HepG2 (cell line): ENCODE results near the gene STYX. TPM values are rescaled to one million over a fixed set of nuclear protein-coding genes. Genes with fewer than 3 reads are reported as not detected.
A peak's percentile ranks its signal among the peaks of the same experiment; 100 is the strongest.

Source experiments
- CERS6 ChIP-seq: sonication (generic); formaldehyde crosslinking; IDR thresholded peaks from 2 replicates; pipeline ENCODE4 v1.5.0; 2020; ENCODE audit warnings: missing genetic modification reagents
- DPF2 ChIP-seq: sonication (generic); formaldehyde crosslinking; IDR thresholded peaks from 2 replicates; pipeline ENCODE4 v1.4.0; 2020; ENCODE audit warnings: mild to moderate bottlenecking, low read depth, missing genetic modification reagents, borderline replicate concordance
- HNRNPH1 ChIP-seq: fragments of 200-400 bp; formaldehyde crosslinking; optimal IDR thresholded peaks from 2 replicates; pipeline ENCODE3; 2017; ENCODE audit warnings: mild to moderate bottlenecking, low read depth, low read length
- HNRNPLL ChIP-seq: fragments of 200-400 bp; formaldehyde crosslinking; IDR thresholded peaks from 2 replicates; pipeline ENCODE4 v1.6.1; 2017; ENCODE audit warnings: mild to moderate bottlenecking, low read depth, low read length; ENCODE audit not compliant: poor library complexity, severe bottlenecking
- HOXD1 ChIP-seq: sonication (generic); formaldehyde crosslinking; IDR thresholded peaks from 2 replicates; pipeline ENCODE4 v1.5.0; 2020; ENCODE audit warnings: missing genetic modification reagents
- JUN ChIP-seq: sonication (generic); formaldehyde crosslinking; IDR thresholded peaks from 2 replicates; pipeline ENCODE4 v1.4.0; 2020; ENCODE audit warnings: mild to moderate bottlenecking, missing genetic modification reagents
- PAWR ChIP-seq: sonication (generic); formaldehyde crosslinking; IDR thresholded peaks from 2 replicates; pipeline ENCODE4 v1.4.0; 2020; ENCODE audit warnings: missing genetic modification reagents, mild to moderate bottlenecking, borderline replicate concordance
- SOX13 ChIP-seq, 3 experiments: fragments of 450-650 bp in 1 of 3; sonication (generic) in 1 of 3; formaldehyde crosslinking in 1 of 3; IDR thresholded peaks in 2 of 3; conservative IDR thresholded peaks in 1 of 3; 2 replicates each; pipeline versions ENCODE4 v1.5.0 to v1.6.1; 2016 to 2020; ENCODE audit warnings: antibody characterized with exemption in 1 of 3, mild to moderate bottlenecking in 1 of 3, missing compliant biosample characterization in 1 of 3, missing genetic modification reagents in 1 of 3, moderate library complexity in 1 of 3
- SP5 ChIP-seq: IDR thresholded peaks from 2 replicates; pipeline ENCODE4 v1.6.1; 2016; ENCODE audit warnings: low read depth, borderline replicate concordance
- TFDP1 ChIP-seq: IDR thresholded peaks from 2 replicates; pipeline ENCODE4 v1.6.1; 2016; ENCODE audit warnings: missing compliant biosample characterization, missing genetic modification reagents, borderline replicate concordance
- TOE1 ChIP-seq: sonication (generic); formaldehyde crosslinking; IDR thresholded peaks from 2 replicates; pipeline ENCODE4 v1.4.0; 2020; ENCODE audit warnings: mild to moderate bottlenecking, missing genetic modification reagents
- ZBTB20 ChIP-seq: sonication (generic); formaldehyde crosslinking; IDR thresholded peaks from 2 replicates; pipeline ENCODE4 v1.8.1; 2023; ENCODE audit warnings: missing genetic modification reagents, low read depth, mild to moderate bottlenecking, borderline replicate concordance
- ZBTB46 ChIP-seq: sonication (generic); formaldehyde crosslinking; IDR thresholded peaks from 2 replicates; pipeline ENCODE4 v1.4.0; 2020; ENCODE audit warnings: mild to moderate bottlenecking, missing genetic modification reagents, borderline replicate concordance
- ZFP91 ChIP-seq: sonication (generic); formaldehyde crosslinking; IDR thresholded peaks from 2 replicates; pipeline ENCODE4 v1.9.0; 2022; ENCODE audit warnings: missing genetic modification reagents, mild to moderate bottlenecking, borderline replicate concordance
- ZFX ChIP-seq: sonication (generic); formaldehyde crosslinking; IDR thresholded peaks from 2 replicates; pipeline ENCODE4 v1.4.0; 2020; ENCODE audit warnings: mild to moderate bottlenecking, low read depth, missing genetic modification reagents, moderate library complexity
- ZGPAT ChIP-seq: IDR thresholded peaks from 2 replicates; pipeline ENCODE4 v1.6.1; 2016; ENCODE audit warnings: mild to moderate bottlenecking
- ZKSCAN1 ChIP-seq: fragments of 150-350 bp; IDR thresholded peaks from 2 replicates; pipeline ENCODE4 v1.6.1; 2014; ENCODE audit warnings: low read length
- ZNF224 ChIP-seq: sonication (generic); formaldehyde crosslinking; IDR thresholded peaks from 2 replicates; pipeline ENCODE4 v1.5.0; 2020; ENCODE audit warnings: mild to moderate bottlenecking, missing genetic modification reagents
- ZNF232 ChIP-seq: sonication (generic); formaldehyde crosslinking; IDR thresholded peaks from 2 replicates; pipeline ENCODE4 v1.4.0; 2020; ENCODE audit warnings: missing genetic modification reagents, borderline replicate concordance
- ZNF30 ChIP-seq: sonication (generic); formaldehyde crosslinking; IDR thresholded peaks from 2 replicates; pipeline ENCODE4 v1.5.0; 2020; ENCODE audit warnings: mild to moderate bottlenecking, missing genetic modification reagents
- ZNF510 ChIP-seq: sonication (generic); formaldehyde crosslinking; IDR thresholded peaks from 2 replicates; pipeline ENCODE4 v1.4.0; 2020; ENCODE audit warnings: low read depth, mild to moderate bottlenecking, missing genetic modification reagents
- ZNF576 ChIP-seq: sonication (generic); formaldehyde crosslinking; IDR thresholded peaks from 2 replicates; pipeline ENCODE4 v1.4.0; 2020; ENCODE audit warnings: mild to moderate bottlenecking, missing genetic modification reagents
- polyA plus RNA-seq, 8 experiments: library from polyadenylated mRNA; depleted of rRNA in 3 of 8; stranded (reverse) in 7 of 8; unstranded in 1 of 8; fragments of >200 nt; fragmentation: Illumina TruSeq in 4 of 8; extraction: Trizol in 4 of 8; gene quantifications; 2 replicates each; pipeline versions ENCODE4 v1.2.1 to v1.2.3, GENCODE V29; 2011 to 2016; ENCODE audit warnings: low read depth in 4 of 8, missing spikeins in 1 of 8, mixed read lengths in 1 of 8; ENCODE audit not compliant: insufficient read depth in 1 of 8
- total RNA-seq, 5 experiments: library from RNA; depleted of rRNA; stranded (reverse); fragments of >200 nt; fragmentation: Illumina TruSeq; extraction: Trizol; gene quantifications; 2 replicates each; pipeline ENCODE4 v1.2.3, GENCODE V29; 2016; ENCODE audit warnings: low read depth in 1 of 5

STYX gene
- total and polyA plus RNA-seq, 2 of the 13 experiments (the other 11 are each of a cell fraction or from before 2014, with no cell fraction given) = 6.6 to 10.9 TPM

GRCh38 chr14:52821805-52822250 is 91.9 kb downstream of the STYX start (continued):
- peak; percentile 24; the same call in 1 of the 2 replicates for TF ChIP-seq TFDP1 (CRISPR knock-in tag)
- TF ChIP-seq ZGPAT (CRISPR knock-in tag) = peak; percentile 87
- peak; percentile 92 for TF ChIP-seq ZBTB20 (CRISPR knock-in tag)
- TF ChIP-seq ZFP91 = no peak
- no peak for TF ChIP-seq ZNF510 (CRISPR knock-in tag)
- no peak for TF ChIP-seq ZNF576 (CRISPR knock-in tag)
- no peak for TF ChIP-seq HNRNPLL
- no peak for TF ChIP-seq ZNF232 (CRISPR knock-in tag)
- TF ChIP-seq ZFX (CRISPR knock-in tag) = no peak
- TF ChIP-seq PAWR (CRISPR knock-in tag) = no peak
- peak; percentile 55; the same call in 1 of the 2 replicates for TF ChIP-seq ZNF224
- TF ChIP-seq SP5 (CRISPR knock-in tag) = peak; percentile 88; the same call in 1 of the 2 replicates
- TF ChIP-seq HOXD1 (CRISPR knock-in tag) = 0 out of 2 replicates have a peak, but pooled peaks have one; percentile 36
- TF ChIP-seq DPF2 (CRISPR knock-in tag) = peak; percentile 99
- no peak for TF ChIP-seq CERS6
- peak; percentile 55; the same call in 1 of the 2 replicates for TF ChIP-seq SOX13 (IDR thresholded peaks at IDR 0.05)
- TF ChIP-seq SOX13 (CRISPR knock-in tag; conservative IDR thresholded peaks at IDR 0.05 in 1 of 2, IDR thresholded peaks at IDR 0.05 in 1 of 2) = peak in 1 of 2 experiments; percentile 92; a peak in 2 of 4 replicates
- no peak for TF ChIP-seq ZKSCAN1
- no peak for TF ChIP-seq HNRNPH1
- TF ChIP-seq ZBTB46 (CRISPR knock-in tag) = no peak
- TF ChIP-seq JUN (CRISPR knock-in tag) = 0 out of 2 replicates have a peak, but pooled peaks have one; percentile 34
- TF ChIP-seq TOE1 (CRISPR knock-in tag) = no peak
- TF ChIP-seq ZNF30 = no peak
